Camera-type eye (tissue), 1 donor: ENCODE results near the gene AQP11. TPM values are rescaled to one million over a fixed set of nuclear protein-coding genes. Genes with fewer than 3 reads are reported as not detected.

Experiments used
- total RNA-seq: library from RNA; depleted of rRNA; stranded (reverse); fragments of >200 nt; gene quantifications from one replicate; pipeline ENCODE4 v1.2.3, GENCODE V29; 2014

AQP11 gene
- 7.9 TPM for total RNA-seq

GRCh38 chr11:77589521-77590193, at the start of gene AQP11:
Gene AQP11 (plus strand): TSS chr11:77589953. CDS start chr11:77589993, 40 bp downstream.

GRCh38 chr11:77637345-77638165, 47.8 kb downstream of the AQP11 start, which contains the start of gene CLNS1A:
Gene CLNS1A (minus strand): TSS chr11:77637794. CDS start chr11:77637714, 80 bp downstream.

Other genes with a start within 250 kb of the AQP11 start
- gene PAK1, start 115.9 kb upstream of the AQP11 start, total RNA-seq, result 99.8 TPM
- 167 TPM for gene CLNS1A, start 47.8 kb downstream of the AQP11 start, total RNA-seq
- gene RSF1, start 230.8 kb downstream of the AQP11 start, total RNA-seq, result 140 TPM
- gene AAMDC, start 231.2 kb downstream of the AQP11 start, total RNA-seq, result 15.4 TPM